AG04450 (cell line): ENCODE measurements around the gene LMX1A. TPM values are rescaled to one million over a fixed set of nuclear protein-coding genes. Genes with fewer than 3 reads are reported as not detected.

Experiments used
- CTCF ChIA-PET: fragments of 300-600, 350-600 bp; formaldehyde crosslinking; extraction: SDS; loops from one replicate; lab custom pipeline; 2022; ENCODE audit warnings: antibody characterized with exemption, inconsistent platforms; lab: Charles Lee
- POLR2A ChIA-PET: fragments of 350-600 bp; formaldehyde crosslinking; extraction: SDS; loops from one replicate; lab custom pipeline; 2021; ENCODE audit warnings: antibody characterized with exemption, inconsistent platforms; lab: Yijun Ruan, JAX
- DNase-seq: peaks from one replicate; pipeline ENCODE4 v3.0.0-alpha.2; 2011; ENCODE audit warnings: low read depth, low spot score
- H3K27ac ChIP-seq: one replicate; pipeline ENCODE4 v1.5.1; 2012; ENCODE audit warnings: low read depth, low read length, control low read depth
- H3K27me3 ChIP-seq: one replicate; pipeline ENCODE4 v1.6.0; 2012; ENCODE audit warnings: low read length; ENCODE audit not compliant: control insufficient read depth, insufficient read depth
- H3K4me3 ChIP-seq: 2 replicates; pipeline ENCODE4 v1.5.1; 2011; ENCODE audit warnings: mild to moderate bottlenecking, low read depth, low read length, control low read depth
- H3K9me3 ChIP-seq: 2 replicates; pipeline ENCODE4 v1.5.1; 2012; ENCODE audit warnings: low read length; ENCODE audit not compliant: control insufficient read depth, insufficient read depth
- polyA minus RNA-seq: library from RNA; depleted of rRNA, polyadenylated mRNA; stranded (reverse); fragments of >200 nt; gene quantifications from 2 replicates; pipeline ENCODE4 v1.2.3, GENCODE V29; 2011; rRNA and poly(A)+ RNA removed
- polyA plus RNA-seq: library from polyadenylated mRNA; depleted of rRNA; stranded (reverse); fragments of >200 nt; gene quantifications from 2 replicates; pipeline ENCODE4 v1.2.3, GENCODE V29; 2011; rRNA removed
- TF ChIP-seq, protein P1 (sequence below): IDR thresholded peaks from 2 replicates; pipeline ENCODE4 v1.5.1; 2011; ENCODE audit warnings: low read depth, low read length, control low read depth, inconsistent platforms

Gene LMX1A
- not detected in 2 replicates for polyA plus RNA-seq
- not detected in 2 replicates for polyA minus RNA-seq

DNA sequence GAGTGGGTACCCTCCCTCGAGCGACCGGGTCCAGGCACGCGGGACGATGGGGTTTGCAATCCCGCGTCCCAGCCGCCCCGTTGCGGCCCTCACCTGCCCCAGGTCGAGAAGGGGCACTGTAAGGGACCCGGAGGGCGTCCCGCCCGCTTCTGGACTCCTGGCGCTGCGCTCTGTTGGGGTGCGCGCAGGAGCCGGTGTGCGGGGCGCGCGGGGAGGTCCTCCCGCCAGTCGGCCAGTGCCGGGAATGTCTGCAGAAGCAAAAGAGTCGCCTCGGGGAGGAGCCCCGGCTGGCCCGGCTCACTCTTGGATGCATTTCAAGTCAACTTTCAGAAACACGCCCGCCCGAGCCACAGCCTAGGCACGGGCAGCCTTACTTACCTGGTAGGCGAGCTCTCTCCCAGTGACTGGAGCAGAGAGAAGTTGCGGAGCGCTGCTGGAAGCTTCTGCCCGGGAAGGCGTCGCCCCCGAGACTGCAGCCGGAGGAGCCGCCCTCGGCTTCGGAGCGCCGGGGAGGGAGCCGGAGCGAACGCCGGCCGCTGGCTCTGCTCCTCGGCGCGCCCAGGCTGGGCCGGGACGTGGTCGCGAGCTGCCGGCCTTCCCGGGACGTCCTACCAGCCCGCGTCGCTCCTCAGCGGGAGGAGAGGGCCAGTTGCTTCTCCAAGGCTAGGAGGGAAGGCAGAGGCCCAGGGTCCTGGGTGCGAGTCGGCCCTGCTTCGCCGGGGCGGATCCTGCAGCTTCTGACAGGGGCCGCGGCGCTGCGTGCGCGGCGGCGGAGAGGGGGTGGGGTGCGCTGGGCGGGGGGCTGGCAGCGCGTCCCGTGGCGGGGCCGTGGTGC is at the start of gene LMX1A:
Gene LMX1A, minus strand, starts transcription at position 739 of the 835 bp plus-strand sequence. CDS start 1,156 bp downstream, outside the sequence.
- no peak within 1 kb of the TSS for H3K27ac ChIP-seq
- H3K9me3 ChIP-seq: peaks cover 3% of the 10 kb centered on the region; the same call in 1 of the 2 replicates
- TF ChIP-seq, protein P1, sequence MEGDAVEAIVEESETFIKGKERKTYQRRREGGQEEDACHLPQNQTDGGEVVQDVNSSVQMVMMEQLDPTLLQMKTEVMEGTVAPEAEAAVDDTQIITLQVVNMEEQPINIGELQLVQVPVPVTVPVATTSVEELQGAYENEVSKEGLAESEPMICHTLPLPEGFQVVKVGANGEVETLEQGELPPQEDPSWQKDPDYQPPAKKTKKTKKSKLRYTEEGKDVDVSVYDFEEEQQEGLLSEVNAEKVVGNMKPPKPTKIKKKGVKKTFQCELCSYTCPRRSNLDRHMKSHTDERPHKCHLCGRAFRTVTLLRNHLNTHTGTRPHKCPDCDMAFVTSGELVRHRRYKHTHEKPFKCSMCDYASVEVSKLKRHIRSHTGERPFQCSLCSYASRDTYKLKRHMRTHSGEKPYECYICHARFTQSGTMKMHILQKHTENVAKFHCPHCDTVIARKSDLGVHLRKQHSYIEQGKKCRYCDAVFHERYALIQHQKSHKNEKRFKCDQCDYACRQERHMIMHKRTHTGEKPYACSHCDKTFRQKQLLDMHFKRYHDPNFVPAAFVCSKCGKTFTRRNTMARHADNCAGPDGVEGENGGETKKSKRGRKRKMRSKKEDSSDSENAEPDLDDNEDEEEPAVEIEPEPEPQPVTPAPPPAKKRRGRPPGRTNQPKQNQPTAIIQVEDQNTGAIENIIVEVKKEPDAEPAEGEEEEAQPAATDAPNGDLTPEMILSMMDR: no peak
- peaks cover 60% of the 10 kb centered on the region for H3K27me3 ChIP-seq
- no peak within 1 kb of the TSS for H3K4me3 ChIP-seq
- ChIA-PET CTCF (interaction anchor here (2.3 kb wide), 1 partner anchor 11 kb away, joined by 8 read pairs; no protein-coding TSS in a partner anchor), POLR2A (no interaction called here)
- DNase-seq: no peak

DNA sequence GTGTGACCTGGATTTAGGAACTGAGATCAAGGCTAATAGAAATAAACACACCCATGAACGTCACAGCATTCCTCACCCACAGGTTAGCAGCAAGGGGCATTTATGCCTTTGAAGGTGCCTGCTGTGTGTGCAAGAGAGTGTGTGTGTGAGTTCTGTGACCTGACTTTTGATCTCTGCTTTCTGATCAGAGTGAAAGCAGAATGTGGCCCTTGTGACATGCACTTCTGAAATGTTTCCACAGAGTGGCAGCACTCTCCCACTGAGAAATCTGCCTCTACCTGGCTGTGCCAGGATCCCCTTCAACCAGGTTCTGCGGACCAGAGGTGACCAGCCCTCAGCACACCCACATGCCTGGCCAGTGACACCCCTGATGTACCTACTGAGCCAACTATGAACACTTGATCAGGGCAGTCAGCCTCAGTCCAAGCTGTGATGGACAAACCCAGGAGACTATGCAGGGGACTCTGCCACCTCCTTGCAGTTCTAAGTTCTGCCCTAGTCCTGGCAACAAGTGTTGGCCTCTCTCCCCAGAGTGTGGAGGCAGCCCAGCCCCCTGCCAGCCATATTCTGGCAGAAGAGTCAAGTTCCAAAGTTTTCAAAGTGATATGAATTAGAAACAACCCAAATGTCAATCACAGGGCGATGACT is 47.4 kb upstream of the LMX1A start:
- TF ChIP-seq, protein P1: peak; percentile 36
- H3K9me3 ChIP-seq: no peaks in the 10 kb centered on the region
- DNase-seq: no peak
- POLR2A ChIA-PET: no interaction called here
- H3K27ac ChIP-seq: no peak overlapping the region
- CTCF ChIA-PET: interaction anchor here (1.0 to 2.0 kb wide), 4 partner anchors 11 to 191 kb away, joined by 4 to 10 read pairs (median 5); no protein-coding TSS in a partner anchor
- no peak overlapping the region for H3K4me3 ChIP-seq
- H3K27me3 ChIP-seq: peaks cover 5% of the 10 kb centered on the region

DNA sequence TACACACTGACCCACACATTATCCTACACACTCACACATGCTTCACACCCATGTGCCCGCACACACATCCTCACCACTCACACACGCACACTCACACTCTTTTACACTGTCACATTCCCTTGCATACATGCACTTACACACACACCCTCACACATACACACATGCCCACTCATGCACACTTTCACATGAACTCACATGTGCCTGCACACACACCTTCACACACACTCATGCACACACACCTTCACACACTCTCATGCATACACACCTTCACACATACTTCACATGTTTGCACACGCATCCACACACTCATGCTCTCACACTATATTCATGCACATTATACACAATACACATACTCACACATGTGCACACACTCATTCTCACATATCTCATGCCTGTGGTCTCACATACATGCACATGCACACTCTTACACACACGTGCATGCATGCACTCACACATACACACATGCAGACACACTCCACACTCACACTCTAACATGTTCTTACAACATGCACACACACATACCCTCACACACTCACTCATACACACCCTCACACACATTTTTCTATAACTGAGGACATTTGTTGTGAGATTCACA is 46.1 kb upstream of the LMX1A start:
- H3K27ac ChIP-seq: no peak overlapping the region
- DNase-seq: no peak
- H3K4me3 ChIP-seq: no peak overlapping the region
- POLR2A ChIA-PET: no interaction called here
- H3K9me3 ChIP-seq: no peaks in the 10 kb centered on the region
- H3K27me3 ChIP-seq: peaks cover 5% of the 10 kb centered on the region
- TF ChIP-seq, protein P1: no peak
- CTCF ChIA-PET: interaction anchor here (1.0 to 2.0 kb wide), 3 partner anchors 35 to 192 kb away, joined by 4 to 6 read pairs (median 4); no protein-coding TSS in a partner anchor

DNA sequence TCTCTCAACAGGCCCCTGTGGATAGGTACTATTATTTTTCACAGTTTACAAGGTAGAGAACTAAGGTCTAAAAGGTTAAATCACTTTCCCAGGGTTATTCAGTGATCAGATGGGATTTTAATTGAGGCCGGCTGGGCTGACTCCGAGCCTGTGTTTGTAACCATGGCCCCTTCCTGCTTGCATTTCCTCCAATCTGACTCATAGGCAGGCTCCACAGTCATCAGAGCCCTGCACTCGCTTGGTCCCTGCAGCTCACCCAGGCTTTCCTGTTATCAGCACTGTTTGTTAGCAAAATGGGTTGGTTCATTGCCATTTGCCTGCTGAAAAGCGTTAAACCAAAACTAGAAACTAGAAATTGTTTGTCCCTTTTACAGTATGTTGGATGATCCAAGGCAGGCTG is 41.4 kb upstream of the LMX1A start:
- DNase-seq: no peak
- peaks cover 14% of the 10 kb centered on the region for H3K27me3 ChIP-seq
- ChIA-PET POLR2A (no interaction called here), CTCF (interaction anchor here (1.5 kb wide), 1 partner anchor 193 kb away, joined by 4 read pairs; no protein-coding TSS in a partner anchor)
- H3K27ac ChIP-seq: no peak overlapping the region
- TF ChIP-seq, protein P1: no peak
- H3K9me3 ChIP-seq: no peaks in the 10 kb centered on the region
- H3K4me3 ChIP-seq: no peak overlapping the region
